GM21717 (cell line): ENCODE data around the gene PEAK3.
"Not testable (repeated sequence)": the region's sequence is repeated elsewhere in the genome, so short reads cannot be mapped to it uniquely, and the experiment has no call there.

Experiments used
- ATAC-seq: cut with Tn5 transposase; IDR thresholded peaks from one replicate; pipeline ENCODE4 v1.9.1; 2021; ENCODE audit warnings: mild to moderate bottlenecking, moderate library complexity; ENCODE audit not compliant: unreplicated experiment

Gene PEAK3

DNA sequence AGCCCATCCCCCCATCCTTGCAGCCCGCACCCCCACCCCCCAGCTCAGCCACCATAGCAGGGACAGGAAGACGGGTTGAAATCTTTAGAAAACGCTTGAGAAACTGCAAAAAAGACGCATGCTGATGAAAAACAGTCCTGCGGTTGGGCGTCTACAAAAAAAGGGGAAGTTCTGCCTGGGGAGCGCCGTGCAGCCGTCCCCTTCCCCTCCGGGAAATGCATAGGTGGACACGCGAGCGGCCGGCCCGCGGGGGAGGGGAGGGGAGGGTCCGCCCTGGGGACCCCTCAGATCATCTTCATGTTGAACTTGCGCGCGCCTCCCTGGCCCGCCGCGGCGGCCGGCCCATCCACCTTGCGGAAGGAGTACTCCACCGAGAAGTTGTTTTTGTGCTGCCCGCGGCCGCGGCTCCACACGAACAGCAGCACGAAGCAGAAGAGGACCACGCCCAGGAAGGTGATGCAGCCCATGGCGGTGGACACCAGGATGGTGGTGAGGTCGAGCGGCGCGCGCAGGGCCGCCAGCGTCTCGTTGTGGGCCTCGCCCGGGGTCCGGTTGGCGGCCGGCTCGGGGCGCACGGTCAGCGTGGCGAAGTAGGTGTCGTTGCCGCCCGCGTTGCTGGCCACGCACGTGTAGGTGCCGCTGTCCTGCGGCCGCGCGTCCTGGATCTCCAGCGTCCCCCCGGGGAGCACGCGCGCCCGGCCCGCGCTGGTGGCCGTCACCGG lies 7.9 kb upstream of the PEAK3 start:
- no peak for ATAC-seq

GRCh38 chr19:2288818-2289713 lies 7.1 kb upstream of the PEAK3 start:
- ATAC-seq, result no peak

DNA sequence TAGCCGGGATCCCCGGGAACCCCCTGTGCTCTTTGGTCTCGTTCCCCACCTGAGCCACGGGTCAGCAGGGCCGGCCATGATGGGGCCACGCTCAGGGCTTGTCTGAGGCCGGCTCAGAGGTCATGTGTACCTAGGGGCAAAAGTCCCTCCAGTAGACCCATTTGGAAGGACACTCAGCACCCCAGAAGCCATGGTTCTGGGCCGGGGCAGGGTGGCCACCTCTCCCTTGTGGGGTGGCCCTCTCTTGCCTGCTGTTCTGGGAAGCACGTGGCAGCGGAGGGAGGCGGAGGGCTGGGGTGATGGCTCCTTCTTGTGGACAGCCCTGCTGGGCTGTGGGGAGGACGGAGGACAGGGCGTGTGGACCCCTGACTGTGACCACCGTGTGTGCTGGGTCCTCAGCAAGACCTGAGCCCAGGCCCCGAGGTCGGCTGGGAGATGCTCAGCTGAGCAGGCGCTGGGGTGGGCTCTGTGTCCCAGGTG lies 6.4 kb upstream of the PEAK3 start:
- no peak for ATAC-seq

- ATAC-seq, result no peak
These were observed 5.8 kb upstream of the PEAK3 start for GRCh38 chr19:2287585-2288337.

DNA sequence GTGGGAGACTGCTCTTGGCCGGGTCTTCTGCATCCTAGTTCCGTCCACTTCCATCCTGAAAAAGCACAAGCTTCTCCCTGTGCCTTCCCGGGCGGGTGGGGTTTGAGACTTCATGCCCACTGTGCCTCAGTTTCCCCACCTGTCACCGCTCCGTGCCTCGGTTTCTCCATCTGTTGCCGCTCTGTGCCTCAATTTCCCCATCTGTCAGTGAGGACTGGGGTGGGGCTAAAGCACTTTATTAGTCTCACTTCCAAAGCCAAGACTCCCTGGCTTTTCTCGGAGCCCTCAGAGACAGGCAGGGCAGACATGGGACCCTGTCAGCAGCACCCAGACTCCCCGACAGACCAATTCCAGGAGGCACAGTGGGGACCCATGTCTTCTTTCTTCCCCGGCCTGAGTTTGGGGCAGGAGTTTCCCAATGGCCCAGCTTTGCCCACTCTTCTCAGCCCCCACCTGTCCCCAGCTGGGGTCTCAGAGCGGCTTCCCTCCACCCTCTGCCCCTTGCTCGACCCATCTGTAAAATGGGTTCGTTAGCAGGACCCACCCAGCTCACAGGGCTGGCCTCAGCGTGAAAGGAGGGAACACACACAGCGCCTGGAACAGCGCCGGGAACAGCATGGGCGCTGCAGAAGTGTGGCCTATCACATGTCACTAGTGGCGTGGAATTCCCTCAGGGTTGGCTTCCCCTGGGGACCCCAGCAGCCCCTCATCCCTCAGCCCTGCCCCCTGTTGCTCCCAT lies 4.6 kb upstream of the PEAK3 start:
- ATAC-seq, result no peak

DNA sequence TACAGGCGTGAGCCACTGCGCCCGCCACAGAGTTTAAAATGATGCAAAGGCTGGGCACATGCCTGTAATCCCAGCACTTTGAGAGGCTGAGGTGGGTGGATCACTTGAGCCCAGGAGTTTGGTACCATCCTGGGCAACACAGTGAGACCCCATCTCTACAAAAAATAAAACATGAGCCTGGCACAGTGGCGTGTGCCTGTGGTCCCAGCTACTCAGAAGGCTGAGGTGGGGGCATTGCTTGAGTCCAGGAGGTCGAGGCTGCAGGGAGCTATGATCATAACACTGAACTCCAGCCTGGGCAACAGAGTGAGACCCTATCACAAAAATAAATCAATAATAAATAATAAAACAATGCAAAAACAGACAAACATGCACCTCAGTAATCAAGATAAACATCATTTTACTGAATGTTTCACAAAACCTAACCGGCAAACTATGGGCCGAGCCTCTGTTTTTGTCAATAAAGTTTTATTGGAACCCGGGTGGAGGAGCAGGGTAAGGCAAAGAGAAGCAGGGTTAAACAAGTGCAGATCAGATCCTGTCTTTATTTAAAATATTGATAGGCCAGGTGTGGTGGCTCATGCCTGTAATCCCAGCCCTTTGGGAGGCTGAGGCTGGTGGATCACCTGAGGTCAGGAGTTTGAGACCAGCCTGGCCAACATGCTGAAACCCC lies 2.0 kb upstream of the PEAK3 start:
- ATAC-seq, result no peak

GRCh38 chr19:2282862-2283237 lies 875 bp upstream of the PEAK3 start:
- no peak for ATAC-seq

- not testable (repeated sequence) for ATAC-seq
These were observed 512 bp downstream of the PEAK3 start for GRCh38 chr19:2281265-2282061.

DNA sequence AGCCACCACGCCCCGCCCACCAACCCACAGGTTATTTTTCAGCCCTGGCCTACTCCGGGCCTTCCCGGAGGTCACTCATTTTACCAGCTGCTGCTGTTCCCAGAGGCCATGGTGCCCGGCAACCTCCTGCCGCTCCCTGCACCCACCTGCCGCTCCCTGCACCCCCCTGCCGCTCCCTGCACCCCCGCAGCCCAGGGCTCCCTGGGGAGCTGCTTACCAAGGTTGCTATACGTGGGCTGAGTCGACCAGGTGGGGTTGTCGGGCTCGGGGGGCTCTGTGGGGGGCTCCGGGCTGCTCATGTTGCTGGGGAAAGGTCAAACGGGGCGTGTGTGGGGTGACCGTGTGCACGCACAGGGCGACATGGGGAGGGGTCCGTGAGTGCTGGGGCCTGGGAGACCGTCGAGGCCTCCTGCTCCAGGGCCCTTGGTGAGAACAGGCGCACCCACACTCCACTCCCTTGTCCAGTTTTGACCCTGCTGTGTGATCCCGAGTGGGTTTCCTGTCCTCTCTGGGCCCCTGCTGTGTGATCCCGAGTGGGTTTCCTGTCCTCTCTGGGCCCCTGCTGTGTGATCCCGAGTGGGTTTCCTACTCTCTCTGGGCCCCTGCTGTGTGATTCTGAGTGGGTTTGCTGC lies 1.2 kb downstream of the PEAK3 start:
- ATAC-seq, result no peak

DNA sequence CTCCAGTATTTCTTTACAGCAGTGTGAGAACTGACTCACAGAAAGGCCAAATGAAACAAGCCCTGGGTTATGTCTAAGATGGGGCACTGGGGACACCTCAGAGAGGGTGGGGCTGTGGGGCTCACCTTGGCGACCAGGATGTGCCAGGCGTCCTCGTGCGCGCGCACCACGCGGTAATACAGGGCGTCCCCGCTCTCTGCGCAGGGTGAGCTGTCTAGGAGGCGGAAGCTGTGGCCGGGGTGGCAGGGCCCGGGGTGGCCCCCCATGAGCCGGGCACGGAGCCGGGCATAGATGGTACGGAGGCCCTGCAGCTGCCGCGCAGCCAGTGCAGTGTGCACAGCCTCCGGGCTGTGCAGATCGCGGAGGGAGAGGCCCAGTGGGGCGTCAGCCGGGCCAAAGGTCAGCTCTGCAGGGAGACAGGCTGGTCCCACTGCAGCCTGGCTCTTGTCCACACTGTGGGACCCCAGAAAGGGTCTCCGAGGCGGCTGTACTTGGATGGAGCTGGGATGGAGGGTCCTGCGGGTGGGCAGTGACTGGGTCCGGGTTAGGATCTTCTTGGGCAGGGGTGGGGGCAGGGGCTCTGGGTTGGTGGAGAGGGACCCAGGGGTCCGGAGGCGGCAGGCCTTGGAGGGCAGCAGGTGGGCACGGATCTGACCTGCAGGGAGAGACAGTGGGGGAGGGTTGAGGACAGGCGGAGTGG lies 3.4 kb downstream of the PEAK3 start:
- no peak for ATAC-seq

GRCh38 chr19:2277138-2277537 lies 4.8 kb downstream of the PEAK3 start:
- no peak for ATAC-seq

DNA sequence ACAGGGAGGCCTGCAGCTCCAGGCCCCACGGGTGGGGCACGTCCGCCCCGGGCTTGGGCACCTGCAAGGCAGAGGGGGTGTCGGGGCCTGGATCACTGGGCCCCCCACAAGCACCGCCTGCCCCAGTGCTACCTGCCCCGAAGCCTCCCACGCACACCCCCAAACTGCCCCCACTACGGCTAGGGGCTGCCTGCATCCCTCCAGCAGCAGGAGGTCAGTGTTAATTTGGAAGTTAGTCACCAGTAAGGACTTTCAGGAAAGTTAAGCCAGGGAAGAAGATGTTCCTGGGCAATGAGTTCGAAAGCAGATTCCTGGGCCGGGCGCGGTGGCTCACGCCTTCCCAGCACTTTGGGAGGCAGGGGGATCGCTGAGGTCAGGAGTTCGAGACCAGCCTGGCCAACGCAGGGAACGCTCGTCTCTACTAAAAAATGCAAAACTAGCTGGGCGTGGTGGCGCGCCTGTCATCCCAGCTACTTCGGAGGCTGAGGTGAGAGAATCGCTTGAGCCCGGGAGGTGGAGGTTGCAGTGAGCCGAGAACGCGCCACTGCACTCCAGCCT lies 5.5 kb downstream of the PEAK3 start:
- no peak for ATAC-seq

- no peak for ATAC-seq
These were observed 6.2 kb downstream of the PEAK3 start for GRCh38 chr19:2275588-2276428.

GRCh38 chr19:2274931-2275535 lies 6.9 kb downstream of the PEAK3 start:
- no peak for ATAC-seq

GRCh38 chr19:2274185-2274711 lies 7.7 kb downstream of the PEAK3 start:
- ATAC-seq, result no peak
